IMR-90 (cell line): Measurements from ENCODE around the gene QRFP. TPM values are rescaled to one million over a fixed set of nuclear protein-coding genes. Genes with fewer than 3 reads are reported as not detected.

Experiments used
- ATAC-seq: fragments of 200-7000 bp; cut with Tn5 transposase; 2 replicates; pipeline ENCODE4 v1.9.1; 2020; ENCODE audit warnings: low read depth, mild to moderate bottlenecking, moderate library complexity
- BruUV-seq: library from RNA; stranded (reverse); fragments of 400-500 nt; replicated peaks from 2 replicates; lab custom pipeline; 2021; lab: Mats Ljungman, UMichigan
- CTCF ChIA-PET: fragments of 300-600 bp; formaldehyde crosslinking; extraction: SDS; loops from one replicate; lab custom pipeline; 2021; ENCODE audit warnings: antibody characterized with exemption; lab: Yijun Ruan, JAX
- POLR2A ChIA-PET: fragments of 300-600 bp; sonication (Branson Sonifier 250); formaldehyde crosslinking; loops from one replicate; lab custom pipeline; 2022; ENCODE audit warnings: antibody characterized with exemption; ENCODE audit not compliant: unreplicated experiment; lab: Charles Lee
- DNase-seq: peaks from one replicate; pipeline ENCODE4 v3.0.0; 2013
- H2AFZ ChIP-seq: replicated peaks from 2 replicates; pipeline ENCODE3; 2013; ENCODE audit warnings: low read length, mild to moderate bottlenecking; ENCODE audit not compliant: poor library complexity
- H2AK5ac ChIP-seq: 2 replicates; pipeline ENCODE4 v1.6.1; 2013; ENCODE audit warnings: low read depth, low read length, inconsistent platforms
- H2AK9ac ChIP-seq: replicated peaks from 2 replicates; pipeline ENCODE3; 2013; ENCODE audit warnings: mild to moderate bottlenecking, low read depth, low read length, moderate library complexity; ENCODE audit not compliant: poor library complexity
- H2BK120ac ChIP-seq: 2 replicates; pipeline ENCODE4 v1.6.1; 2013; ENCODE audit warnings: low read depth, low read length, inconsistent platforms
- H2BK15ac ChIP-seq: 3 replicates; pipeline ENCODE4 v1.6.1; 2013; ENCODE audit warnings: low read depth, low read length, inconsistent platforms
- H2BK20ac ChIP-seq: 2 replicates; pipeline ENCODE4 v1.6.1; 2013; ENCODE audit warnings: low read depth, mild to moderate bottlenecking, inconsistent platforms, low read length, moderate library complexity
- H2BK5ac ChIP-seq: 2 replicates; pipeline ENCODE4 v1.6.1; 2013; ENCODE audit warnings: mild to moderate bottlenecking, low read depth, low read length, inconsistent platforms; ENCODE audit not compliant: poor library complexity, severe bottlenecking
- H3K14ac ChIP-seq: replicated peaks from 2 replicates; pipeline ENCODE4 v1.6.1; 2013; ENCODE audit warnings: low read depth, low read length, inconsistent platforms
- H3K18ac ChIP-seq: 2 replicates; pipeline ENCODE4 v1.6.1; 2013; ENCODE audit warnings: low read depth, low read length, control low read depth
- H3K23ac ChIP-seq: 2 replicates; pipeline ENCODE4 v1.6.1; 2013; ENCODE audit warnings: low read depth, low read length, inconsistent platforms
- H3K27ac ChIP-seq: 2 replicates; pipeline ENCODE4 v1.5.1; 2013; ENCODE audit warnings: mild to moderate bottlenecking, control low read depth, low read length; ENCODE audit not compliant: insufficient read depth
- H3K27me3 ChIP-seq: 2 replicates; pipeline ENCODE4 v1.6.1; 2013; ENCODE audit warnings: low read length; ENCODE audit not compliant: control insufficient read depth, insufficient read depth
- H3K36me3 ChIP-seq: 2 replicates; pipeline ENCODE4 v1.6.1; 2013; ENCODE audit warnings: low read length, mixed read lengths; ENCODE audit not compliant: control insufficient read depth, insufficient read depth
- H3K4ac ChIP-seq: 2 replicates; pipeline ENCODE4 v1.6.1; 2013; ENCODE audit warnings: low read depth, low read length, inconsistent platforms
- H3K4me1 ChIP-seq: 2 replicates; pipeline ENCODE4 v1.6.1; 2013; ENCODE audit warnings: low read length, mixed read lengths; ENCODE audit not compliant: control insufficient read depth, insufficient read depth
- H3K4me2 ChIP-seq: 2 replicates; pipeline ENCODE4 v1.6.1; 2013; ENCODE audit warnings: low read depth, mild to moderate bottlenecking, control low read depth, low read length, moderate library complexity
- H3K4me3 ChIP-seq: 2 replicates; pipeline ENCODE4 v1.5.1; 2013; ENCODE audit warnings: low read depth, mild to moderate bottlenecking, control low read depth, low read length, moderate library complexity; ENCODE audit not compliant: insufficient read depth
- H3K56ac ChIP-seq: 2 replicates; pipeline ENCODE4 v1.6.1; 2013; ENCODE audit warnings: low read length, inconsistent platforms; ENCODE audit not compliant: insufficient read depth; ENCODE audit errors: extremely low read depth
- H3K79me1 ChIP-seq, 2 experiments: 2 replicates each; pipeline ENCODE4 v1.6.1; 2013; ENCODE audit warnings: low read length in 2 of 2, inconsistent platforms in 1 of 2, low read depth in 1 of 2
- H3K9ac ChIP-seq: 2 replicates; pipeline ENCODE4 v1.6.1; 2013; ENCODE audit warnings: low read depth, low read length, control low read depth
- H3K9me1 ChIP-seq: 2 replicates; pipeline ENCODE4 v1.6.1; 2013; ENCODE audit warnings: low read length, inconsistent platforms; ENCODE audit not compliant: insufficient read depth
- H3K9me3 ChIP-seq: 2 replicates; pipeline ENCODE4 v1.6.1; 2013; ENCODE audit warnings: low read length; ENCODE audit not compliant: control insufficient read depth, insufficient read depth
- H4K20me1 ChIP-seq: 2 replicates; pipeline ENCODE4 v1.6.1; 2013; ENCODE audit warnings: low read length, inconsistent platforms; ENCODE audit not compliant: insufficient read depth
- H4K5ac ChIP-seq: 2 replicates; pipeline ENCODE4 v1.6.1; 2013; ENCODE audit warnings: mild to moderate bottlenecking, low read depth, low read length, control low read depth
- H4K8ac ChIP-seq, 2 experiments: 2 replicates each; pipeline ENCODE4 v1.6.1; 2013; ENCODE audit warnings: low read depth in 2 of 2, low read length in 2 of 2, control low read depth in 1 of 2, inconsistent platforms in 1 of 2
- H4K91ac ChIP-seq: 2 replicates; pipeline ENCODE4 v1.6.1; 2013; ENCODE audit warnings: low read depth, low read length, inconsistent platforms; ENCODE audit not compliant: insufficient read depth
- CEBPB ChIP-seq: IDR thresholded peaks from 2 replicates; pipeline ENCODE4 v1.6.1; 2012; ENCODE audit warnings: low read depth, low read length, improper control_type of control experiment
- CHD1 ChIP-seq: IDR thresholded peaks from 2 replicates; pipeline ENCODE4 v1.6.1; 2012; ENCODE audit warnings: low read depth, low read length, improper control_type of control experiment
- MAFK ChIP-seq: IDR thresholded peaks from 2 replicates; pipeline ENCODE4 v1.6.1; 2012; ENCODE audit warnings: low read depth, low read length, improper control_type of control experiment
- MAZ ChIP-seq: IDR thresholded peaks from 2 replicates; pipeline ENCODE4 v1.6.1; 2012; ENCODE audit warnings: low read depth, mild to moderate bottlenecking, low read length, improper control_type of control experiment, moderate library complexity, borderline replicate concordance
- POLR2A ChIP-seq: IDR thresholded peaks from 2 replicates; pipeline ENCODE4 v1.6.1; 2012; ENCODE audit warnings: mild to moderate bottlenecking, low read depth, low read length
- RAD21 ChIP-seq: IDR thresholded peaks from 2 replicates; pipeline ENCODE4 v1.6.1; 2012; ENCODE audit warnings: low read length, improper control_type of control experiment
- RFX5 ChIP-seq: IDR thresholded peaks from 2 replicates; pipeline ENCODE4 v1.8.0; 2012; ENCODE audit warnings: low read depth, mild to moderate bottlenecking, low read length, moderate library complexity
- SMC3 ChIP-seq: fragments of 150-350 bp; IDR thresholded peaks from 2 replicates; pipeline ENCODE4 v1.6.1; 2016; ENCODE audit warnings: low read depth, mild to moderate bottlenecking, antibody characterized with exemption, low read length, moderate library complexity
- WGBS, 2 experiments: methylation state at CpG; one replicate each; pipeline versions ENCODE4 v1.1.5 to v1.1.7; 2013; ENCODE audit warnings: missing lambda C conversion rate in 2 of 2; ENCODE audit not compliant: insufficient read length in 1 of 2; ENCODE audit errors: extremely low coverage in 2 of 2; 5-methylcytosine and 5-hydroxymethylcytosine counted together
- dilution Hi-C: fragments of 300-500 bp; cut with HindIII; formaldehyde crosslinking; loops from one replicate; pipeline ENCODE4 v1.14.3; 2018; ENCODE audit warnings: low sequenced_read_pairs; ENCODE audit not compliant: unreplicated experiment
- in situ Hi-C: fragments of 300-500 bp; cut with MboI; formaldehyde crosslinking; loops from 3 replicates; pipeline ENCODE4 v1.14.3; 2019; ENCODE audit warnings: low sequenced_read_pairs, inconsistent platforms, mixed read lengths
- intact Hi-C: fragments of 100-400 bp; cut with micrococcal nuclease; formaldehyde crosslinking; loops from 2 replicates; pipeline ENCODE4 v1.10.0; 2022
- polyA plus RNA-seq, 3 experiments: library from polyadenylated mRNA; depleted of rRNA; stranded (reverse); fragments of >200 nt; gene quantifications; 2 replicates each; pipeline ENCODE4 v1.2.3, GENCODE V29; 2012; ENCODE audit warnings: low replicate concordance in 1 of 3
- total RNA-seq: library from RNA; depleted of rRNA; stranded (reverse); fragments of >200 nt; gene quantifications from 2 replicates; pipeline ENCODE4 v1.2.3, GENCODE V29; 2012
- TF ChIP-seq, protein P1 (sequence below): conservative IDR thresholded peaks from 2 replicates; pipeline ENCODE4 v1.5.1; 2012; ENCODE audit warnings: mild to moderate bottlenecking, low read depth, low read length, improper control_type of control experiment

The QRFP gene
- total and polyA plus RNA-seq, 2 of the 4 experiments (the other 2 are of a cell fraction): not detected

- in situ Hi-C loops (loop anchor here (5.0 kb wide), 1 partner anchor 155 kb away; no protein-coding TSS in a partner anchor), intact Hi-C loops (no loop called here), dilution Hi-C loops (no loop called here)
- peak overlapping the region; percentile 5; the same call in 1 of the 2 replicates for H3K27ac ChIP-seq
- no peak overlapping the region for H3K4me3 ChIP-seq
- H3K23ac ChIP-seq: no peak overlapping the region
- no peak overlapping the region for H2BK120ac ChIP-seq
- DNase-seq (no peak), ATAC-seq (no peak)
- peak overlapping the region; percentile 22; the same call in 1 of the 2 replicates for H3K4ac ChIP-seq
- ChIA-PET POLR2A (no interaction called here), CTCF (no interaction called here)
- no peak overlapping the region for H4K5ac ChIP-seq
- H2BK20ac ChIP-seq: no peak overlapping the region
- no peak overlapping the region for H2BK15ac ChIP-seq
- no peak overlapping the region for H4K91ac ChIP-seq
- H3K4me1 ChIP-seq: peaks cover 15% of the 10 kb centered on the region; the same call in 1 of the 2 replicates
- no peak overlapping the region for H3K56ac ChIP-seq
- no peak overlapping the region for H3K4me2 ChIP-seq
- 93% methylated on average over 11 of the region's 23 CpGs; no CpG with 5 or more reads in 1 of the 2 experiments for WGBS, 2 experiments
- H4K8ac ChIP-seq: no peak overlapping the region
- no peaks in the 10 kb centered on the region for H3K9me3 ChIP-seq
- TF ChIP-seq RAD21 (no peak), SMC3 (no peak), MAZ (no peak), CEBPB (no peak), CHD1 (no peak), POLR2A (no peak), RFX5 (no peak), MAFK (no peak)
- TF ChIP-seq, protein P1, sequence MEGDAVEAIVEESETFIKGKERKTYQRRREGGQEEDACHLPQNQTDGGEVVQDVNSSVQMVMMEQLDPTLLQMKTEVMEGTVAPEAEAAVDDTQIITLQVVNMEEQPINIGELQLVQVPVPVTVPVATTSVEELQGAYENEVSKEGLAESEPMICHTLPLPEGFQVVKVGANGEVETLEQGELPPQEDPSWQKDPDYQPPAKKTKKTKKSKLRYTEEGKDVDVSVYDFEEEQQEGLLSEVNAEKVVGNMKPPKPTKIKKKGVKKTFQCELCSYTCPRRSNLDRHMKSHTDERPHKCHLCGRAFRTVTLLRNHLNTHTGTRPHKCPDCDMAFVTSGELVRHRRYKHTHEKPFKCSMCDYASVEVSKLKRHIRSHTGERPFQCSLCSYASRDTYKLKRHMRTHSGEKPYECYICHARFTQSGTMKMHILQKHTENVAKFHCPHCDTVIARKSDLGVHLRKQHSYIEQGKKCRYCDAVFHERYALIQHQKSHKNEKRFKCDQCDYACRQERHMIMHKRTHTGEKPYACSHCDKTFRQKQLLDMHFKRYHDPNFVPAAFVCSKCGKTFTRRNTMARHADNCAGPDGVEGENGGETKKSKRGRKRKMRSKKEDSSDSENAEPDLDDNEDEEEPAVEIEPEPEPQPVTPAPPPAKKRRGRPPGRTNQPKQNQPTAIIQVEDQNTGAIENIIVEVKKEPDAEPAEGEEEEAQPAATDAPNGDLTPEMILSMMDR: no peak
- H3K18ac ChIP-seq: no peak overlapping the region
- peaks cover 4% of the 10 kb centered on the region; the same call in 1 of the 2 replicates for H3K9me1 ChIP-seq
- no peak overlapping the region for H2AK5ac ChIP-seq
- H2BK5ac ChIP-seq: no peak overlapping the region
- BruUV-seq: TSS peak; percentile 52
- no peak overlapping the region for H2AFZ ChIP-seq
- H3K36me3 ChIP-seq: peaks cover 86% of the 10 kb centered on the region
- 0 out of 2 replicates have a peak overlapping the region, but pooled peaks have one; percentile 29 for H3K14ac ChIP-seq
- peaks cover 22 to 51% of the 10 kb centered on the region in 2 experiments for H3K79me1 ChIP-seq
- H4K20me1 ChIP-seq: peaks cover 40% of the 10 kb centered on the region
- H3K27me3 ChIP-seq: no peaks in the 10 kb centered on the region
- H2AK9ac ChIP-seq: no peak overlapping the region
- no peak overlapping the region for H3K9ac ChIP-seq
These were observed 9.6 kb downstream of the QRFP start for GRCh38 chr9:130886981-130887380.
